Trophoblast cell (in vitro differentiated cells and primary cell): ENCODE measurements around the gene NTM.
A peak's percentile ranks its signal among the peaks of the same experiment; 100 is the strongest.

Experiments
- DNase-seq, 2 donors: peaks; one replicate each; pipeline ENCODE4 v3.0.0-alpha.2; 2016
- H2AFZ ChIP-seq: 2 replicates; pipeline ENCODE4 v1.6.1; 2013; ENCODE audit warnings: low read length, moderate library complexity, mild to moderate bottlenecking; ENCODE audit not compliant: insufficient read depth, poor library complexity
- H2AK5ac ChIP-seq: 2 replicates; pipeline ENCODE4 v1.6.1; 2013; ENCODE audit warnings: mild to moderate bottlenecking, low read length
- H2BK120ac ChIP-seq: 2 replicates; pipeline ENCODE4 v1.6.1; 2013; ENCODE audit warnings: low read length, mild to moderate bottlenecking, moderate library complexity; ENCODE audit not compliant: insufficient read depth, poor library complexity
- H2BK12ac ChIP-seq: 2 replicates; pipeline ENCODE4 v1.6.1; 2013; ENCODE audit warnings: mild to moderate bottlenecking, low read length, moderate library complexity
- H2BK5ac ChIP-seq: 2 replicates; pipeline ENCODE4 v1.6.1; 2013; ENCODE audit warnings: low read length, low read depth, moderate library complexity, mild to moderate bottlenecking; ENCODE audit not compliant: poor library complexity
- H3K14ac ChIP-seq: 2 replicates; pipeline ENCODE4 v1.6.1; 2013; ENCODE audit warnings: mild to moderate bottlenecking, low read length
- H3K18ac ChIP-seq: 2 replicates; pipeline ENCODE4 v1.6.1; 2013; ENCODE audit warnings: mild to moderate bottlenecking, low read length
- H3K23ac ChIP-seq: 2 replicates; pipeline ENCODE4 v1.6.1; 2013; ENCODE audit warnings: low read length
- H3K27ac ChIP-seq: 2 replicates; pipeline ENCODE4 v1.5.1; 2013; ENCODE audit warnings: low read depth, mild to moderate bottlenecking, inconsistent platforms, low read length, moderate library complexity
- H3K27me3 ChIP-seq: 2 replicates; pipeline ENCODE4 v1.6.1; 2013; ENCODE audit warnings: inconsistent platforms, mild to moderate bottlenecking, low read length, moderate library complexity; ENCODE audit not compliant: insufficient read depth
- H3K36me3 ChIP-seq, 2 experiments: 1 replicate in 1 of 2; 2 replicates in 1 of 2; pipeline ENCODE4 v1.6.1; 2013; ENCODE audit warnings: low read length in 2 of 2, mild to moderate bottlenecking in 2 of 2, moderate library complexity in 1 of 2; ENCODE audit not compliant: insufficient read depth in 2 of 2, control insufficient read depth in 1 of 2
- H3K4ac ChIP-seq: 2 replicates; pipeline ENCODE4 v1.6.1; 2013; ENCODE audit warnings: low read depth, mild to moderate bottlenecking, low read length, moderate library complexity
- H3K4me1 ChIP-seq, 2 experiments: 1 replicate in 1 of 2; 2 replicates in 1 of 2; pipeline ENCODE4 v1.6.1; 2013; ENCODE audit warnings: low read length in 2 of 2, mild to moderate bottlenecking in 2 of 2, moderate library complexity in 1 of 2; ENCODE audit not compliant: insufficient read depth in 2 of 2, control insufficient read depth in 1 of 2
- H3K4me2 ChIP-seq: 2 replicates; pipeline ENCODE4 v1.6.1; 2013; ENCODE audit warnings: inconsistent platforms, mild to moderate bottlenecking, low read length, moderate library complexity
- H3K4me3 ChIP-seq: 2 replicates; pipeline ENCODE4 v1.5.1; 2013; ENCODE audit warnings: mild to moderate bottlenecking, low read depth, low read length, inconsistent platforms
- H3K79me1 ChIP-seq: one replicate; pipeline ENCODE4 v1.6.1; 2013; ENCODE audit warnings: low read length
- H3K79me2 ChIP-seq: 2 replicates; pipeline ENCODE4 v1.6.1; 2013; ENCODE audit warnings: low read length, mild to moderate bottlenecking; ENCODE audit not compliant: control insufficient read depth, insufficient read depth, poor library complexity
- H3K9ac ChIP-seq: 2 replicates; pipeline ENCODE4 v1.6.1; 2013; ENCODE audit warnings: mild to moderate bottlenecking, low read length
- H3K9me3 ChIP-seq: 2 replicates; pipeline ENCODE4 v1.6.1; 2013; ENCODE audit warnings: low read depth, mild to moderate bottlenecking, control low read depth, inconsistent platforms, low read length; ENCODE audit not compliant: insufficient read depth
- H4K12ac ChIP-seq: 2 replicates; pipeline ENCODE4 v1.6.1; 2013; ENCODE audit warnings: low read depth, mild to moderate bottlenecking, low read length, moderate library complexity
- H4K8ac ChIP-seq: 2 replicates; pipeline ENCODE4 v1.6.1; 2013; ENCODE audit warnings: low read depth, mild to moderate bottlenecking, low read length, moderate library complexity
- H4K91ac ChIP-seq: one replicate; pipeline ENCODE4 v1.6.1; 2013; ENCODE audit warnings: low read depth, mild to moderate bottlenecking, low read length, moderate library complexity
- WGBS: extraction: QIAGEN DNeasy Blood & Tissue Kit; methylation state at CpG from one replicate; pipeline ENCODE4 v1.1.7; 2013; ENCODE audit warnings: missing lambda C conversion rate; ENCODE audit not compliant: insufficient read length, insufficient coverage; ENCODE audit errors: extremely low coverage; 5-methylcytosine and 5-hydroxymethylcytosine counted together

Gene NTM

GRCh38 chr11:131864228-131864627 lies 493.8 kb downstream of the NTM start:
- no CpG with 5 or more reads among the region's 5 CpGs for WGBS
- Histone ChIP-seq H3K79me2 (no peaks in the 10 kb centered on the region), H3K4ac (no peak overlapping the region), H3K27me3 (no peaks in the 10 kb centered on the region), H2BK120ac (no peak overlapping the region), H2AK5ac (no peak overlapping the region), H3K4me2 (no peak overlapping the region), H3K14ac (no peak overlapping the region), H2AFZ (no peak overlapping the region), H4K91ac (no peak overlapping the region), H3K9me3 (peaks cover 3% of the 10 kb centered on the region), H3K4me3 (no peak overlapping the region), H3K27ac (no peak overlapping the region), H3K36me3 (no peaks in the 10 kb centered on the region), H3K4me1 (peaks cover 3 to 4% of the 10 kb centered on the region in 2 experiments), H4K12ac (no peak overlapping the region), H2BK5ac (no peak overlapping the region), H3K79me1 (no peaks in the 10 kb centered on the region), H3K23ac (no peak overlapping the region), H3K9ac (no peak overlapping the region), H2BK12ac (no peak overlapping the region), H4K8ac (no peak overlapping the region), H3K18ac (no peak overlapping the region)
- no peak for DNase-seq

GRCh38 chr11:131865860-131866259 lies 495.4 kb downstream of the NTM start:
- no peak for DNase-seq
- H3K27me3 ChIP-seq, result no peaks in the 10 kb centered on the region
- H4K91ac ChIP-seq, result no peak overlapping the region
- H3K9me3 ChIP-seq, result peaks cover 3% of the 10 kb centered on the region
- no peak overlapping the region for H3K4me2 ChIP-seq
- H2BK5ac ChIP-seq, result no peak overlapping the region
- H2AK5ac ChIP-seq, result no peak overlapping the region
- WGBS, result no CpG with 5 or more reads among the region's 3 CpGs
- no peak overlapping the region for H3K14ac ChIP-seq
- H3K4me1 ChIP-seq, result peaks cover 3 to 7% of the 10 kb centered on the region in 2 experiments
- H2BK12ac ChIP-seq, result no peak overlapping the region
- H2BK120ac ChIP-seq, result no peak overlapping the region
- H2AFZ ChIP-seq, result no peak overlapping the region
- no peaks in the 10 kb centered on the region for H3K36me3 ChIP-seq
- no peaks in the 10 kb centered on the region for H3K79me2 ChIP-seq
- H3K27ac ChIP-seq, result no peak overlapping the region
- peak overlapping the region; percentile 1 for H3K23ac ChIP-seq
- no peak overlapping the region for H4K8ac ChIP-seq
- H3K79me1 ChIP-seq, result no peaks in the 10 kb centered on the region
- H4K12ac ChIP-seq, result no peak overlapping the region
- H3K9ac ChIP-seq, result no peak overlapping the region
- H3K18ac ChIP-seq, result no peak overlapping the region
- no peak overlapping the region for H3K4me3 ChIP-seq
- H3K4ac ChIP-seq, result no peak overlapping the region

DNA sequence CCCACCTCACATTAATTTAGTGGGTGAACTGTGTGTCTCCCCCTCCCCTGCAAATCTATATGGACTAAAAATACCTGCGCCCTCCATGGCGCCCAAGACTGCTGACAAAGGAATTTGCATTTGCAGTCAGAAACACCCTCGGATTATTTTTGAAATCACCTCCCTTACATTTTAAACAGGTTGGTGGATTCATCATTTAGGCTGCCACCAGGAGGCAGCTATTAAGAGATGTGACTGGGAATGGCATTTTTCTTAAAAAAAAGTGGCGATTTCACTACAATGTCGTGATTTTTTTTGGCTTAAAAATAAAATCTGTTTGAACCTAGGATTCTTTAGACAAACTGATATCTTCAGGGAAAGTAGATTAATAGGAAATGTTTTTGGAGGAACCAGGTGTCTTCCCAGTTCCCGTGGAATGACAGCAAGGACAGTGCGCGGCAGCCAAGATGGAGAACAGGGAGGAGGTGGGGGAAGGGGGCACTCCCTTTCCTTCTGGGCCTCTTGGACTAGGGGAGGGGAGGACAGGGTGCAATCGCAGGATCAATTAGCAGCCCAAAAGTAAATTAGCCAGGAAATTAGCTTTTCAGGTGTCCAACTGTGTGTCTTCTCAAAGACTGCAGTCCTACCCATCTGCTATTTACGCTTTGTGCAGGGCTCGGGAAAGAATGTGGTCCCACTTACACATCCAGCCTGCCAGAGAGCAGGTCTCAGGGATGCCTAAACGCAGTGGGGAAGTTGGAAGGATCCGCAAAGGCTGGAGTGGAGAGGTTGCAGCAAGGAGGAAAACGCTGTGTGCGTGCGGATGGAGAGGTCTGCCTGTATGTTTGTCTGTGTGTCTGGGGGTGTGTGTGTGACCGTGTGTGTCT lies 496.4 kb downstream of the NTM start:
- Histone ChIP-seq H2AFZ (no peak overlapping the region), H3K36me3 (no peaks in the 10 kb centered on the region), H3K27ac (no peak overlapping the region), H3K9ac (no peak overlapping the region), H3K23ac (no peak overlapping the region), H3K79me2 (no peaks in the 10 kb centered on the region), H4K12ac (no peak overlapping the region), H3K4ac (no peak overlapping the region), H3K4me3 (peak overlapping the region; percentile 1), H3K27me3 (no peaks in the 10 kb centered on the region), H3K79me1 (no peaks in the 10 kb centered on the region), H2AK5ac (no peak overlapping the region), H3K9me3 (peaks cover 3% of the 10 kb centered on the region), H3K4me2 (no peak overlapping the region), H2BK120ac (no peak overlapping the region), H3K14ac (no peak overlapping the region), H3K18ac (no peak overlapping the region), H2BK12ac (no peak overlapping the region), H4K8ac (no peak overlapping the region), H3K4me1 (peaks cover 3 to 7% of the 10 kb centered on the region in 2 experiments), H4K91ac (no peak overlapping the region), H2BK5ac (no peak overlapping the region)
- no peak for DNase-seq
- no CpG with 5 or more reads among the region's 17 CpGs for WGBS

DNA sequence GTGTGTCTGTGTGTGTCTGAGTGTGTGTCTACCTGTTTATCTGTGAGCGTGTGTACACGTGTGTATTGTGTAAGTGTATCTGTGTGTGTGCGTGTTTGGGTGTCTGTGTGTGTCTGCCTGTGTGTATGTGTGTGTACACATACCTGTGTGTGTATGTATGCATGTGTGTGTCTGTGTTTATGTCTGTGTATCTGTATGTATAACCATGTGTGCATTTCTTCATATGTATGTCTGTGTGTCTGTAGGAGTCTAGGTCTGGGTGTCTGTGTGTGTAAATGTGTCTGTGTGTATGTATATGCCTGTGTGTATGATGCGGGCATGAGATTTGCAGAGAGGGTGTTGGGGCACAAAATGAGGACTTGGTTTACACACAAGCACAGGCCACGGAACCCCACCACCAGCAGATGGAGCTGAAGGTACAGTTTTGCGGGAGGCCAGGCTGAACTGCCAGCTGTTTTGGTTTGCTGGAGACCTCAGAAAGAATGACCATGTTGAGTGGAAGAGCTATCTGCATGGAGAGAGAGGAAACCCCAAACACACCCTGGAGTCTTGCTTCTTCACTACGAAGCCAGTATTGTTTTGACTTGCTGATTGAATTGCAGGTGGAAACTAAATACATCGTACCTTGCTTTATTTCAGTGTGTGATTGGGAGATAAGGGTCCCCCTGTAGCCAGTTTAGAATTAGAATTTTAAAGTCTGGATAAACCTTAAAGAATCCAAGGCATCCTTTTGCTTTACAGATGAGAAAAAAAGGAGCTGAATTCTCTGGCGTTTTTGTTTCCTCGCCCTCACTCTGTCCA lies 497.2 kb downstream of the NTM start:
- Histone ChIP-seq H3K23ac (no peak overlapping the region), H3K4ac (no peak overlapping the region), H2BK5ac (no peak overlapping the region), H3K14ac (no peak overlapping the region), H3K27ac (no peak overlapping the region), H3K4me3 (peak overlapping the region; percentile 53), H4K8ac (no peak overlapping the region), H3K27me3 (no peaks in the 10 kb centered on the region), H3K36me3 (no peaks in the 10 kb centered on the region), H3K18ac (no peak overlapping the region), H2BK120ac (no peak overlapping the region), H3K4me1 (peaks cover 3 to 7% of the 10 kb centered on the region in 2 experiments), H2BK12ac (no peak overlapping the region), H2AFZ (no peak overlapping the region), H3K9ac (no peak overlapping the region), H3K79me2 (no peaks in the 10 kb centered on the region), H4K12ac (no peak overlapping the region), H4K91ac (no peak overlapping the region), H3K79me1 (no peaks in the 10 kb centered on the region), H2AK5ac (no peak overlapping the region), H3K9me3 (peaks cover 3% of the 10 kb centered on the region), H3K4me2 (no peak overlapping the region)
- no CpG with 5 or more reads among the region's 10 CpGs for WGBS
- peak; percentile 23 to 57 for DNase-seq
